HG02763 (cell line): ENCODE data around the gene PIANP.

ENCODE experiments used
- ATAC-seq: cut with Tn5 transposase; IDR thresholded peaks from one replicate; pipeline ENCODE4 v1.9.1; 2021; ENCODE audit warnings: mild to moderate bottlenecking, moderate library complexity; ENCODE audit not compliant: unreplicated experiment

PIANP gene

DNA sequence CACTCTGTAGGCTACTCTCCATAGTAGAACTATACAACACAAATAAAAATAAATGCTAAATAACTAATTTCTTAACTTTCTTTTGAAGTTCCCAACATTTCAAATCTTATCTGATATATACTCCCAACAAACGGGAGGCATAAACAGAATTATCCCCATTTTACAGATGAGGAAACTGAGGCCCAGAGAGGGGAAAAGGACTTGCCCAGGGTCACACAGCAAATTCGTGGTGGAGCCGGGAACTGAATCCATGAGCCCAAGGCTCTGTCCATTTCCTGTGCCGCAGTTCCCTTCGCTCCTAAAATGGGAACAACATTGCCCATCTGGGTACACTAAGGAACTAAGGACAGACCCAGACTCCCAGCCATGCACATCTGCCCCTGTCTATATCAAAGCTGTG is 23.7 kb downstream of the PIANP start:
- ATAC-seq, result no peak

DNA sequence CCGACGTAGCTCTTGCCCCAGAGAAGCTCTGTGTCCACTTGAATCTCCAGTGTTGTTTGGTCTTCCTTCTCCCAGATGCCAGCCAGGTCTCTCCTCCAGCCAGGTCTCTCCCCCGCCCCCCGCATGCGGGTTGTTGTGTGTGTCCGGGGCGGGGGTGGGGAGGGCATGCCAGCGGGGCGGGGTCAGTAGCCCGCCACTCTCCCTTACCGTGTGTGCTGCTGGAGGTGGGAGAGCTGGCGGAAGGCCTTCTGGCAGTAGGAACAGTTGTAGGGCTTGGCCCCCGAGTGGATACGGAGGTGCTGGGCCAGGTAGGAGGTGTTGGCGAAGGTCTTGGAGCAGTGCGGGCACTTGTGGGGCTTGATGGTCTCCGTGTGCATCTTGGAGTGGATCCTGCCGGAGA is 28.5 kb downstream of the PIANP start:
- ATAC-seq, result no peak

DNA sequence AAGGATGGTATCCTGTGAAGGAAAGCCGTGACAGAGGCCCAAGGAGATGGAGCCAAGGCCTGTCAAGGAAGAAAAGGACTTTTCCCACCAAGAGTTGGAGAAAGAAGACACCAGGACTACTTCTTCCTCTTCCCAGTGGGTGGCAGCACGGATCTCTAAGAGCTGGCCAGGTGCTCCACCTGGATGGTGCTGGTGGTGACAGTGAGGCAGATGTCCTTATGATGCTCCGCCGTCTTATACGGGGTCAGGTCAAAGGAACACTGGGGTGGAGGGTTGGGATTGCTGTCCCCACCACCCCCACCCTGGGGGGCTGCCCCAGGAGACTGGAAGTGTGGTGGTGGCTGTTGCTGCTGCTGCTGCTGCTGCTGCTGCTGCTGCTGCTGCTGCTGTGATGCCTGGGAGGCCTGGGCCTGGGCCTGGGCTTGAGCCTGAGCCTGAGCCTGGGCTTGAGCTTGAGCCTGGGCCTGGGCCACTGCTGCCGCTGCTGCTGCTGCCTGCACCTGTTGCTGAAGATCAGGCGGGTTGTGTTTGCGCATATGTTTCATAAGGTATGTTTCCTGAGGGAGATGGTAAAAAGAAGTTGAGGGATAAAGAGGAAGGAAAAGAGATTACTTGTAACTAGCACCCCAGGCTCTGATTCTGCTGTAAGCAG is 32.9 kb downstream of the PIANP start:
- no peak for ATAC-seq

DNA sequence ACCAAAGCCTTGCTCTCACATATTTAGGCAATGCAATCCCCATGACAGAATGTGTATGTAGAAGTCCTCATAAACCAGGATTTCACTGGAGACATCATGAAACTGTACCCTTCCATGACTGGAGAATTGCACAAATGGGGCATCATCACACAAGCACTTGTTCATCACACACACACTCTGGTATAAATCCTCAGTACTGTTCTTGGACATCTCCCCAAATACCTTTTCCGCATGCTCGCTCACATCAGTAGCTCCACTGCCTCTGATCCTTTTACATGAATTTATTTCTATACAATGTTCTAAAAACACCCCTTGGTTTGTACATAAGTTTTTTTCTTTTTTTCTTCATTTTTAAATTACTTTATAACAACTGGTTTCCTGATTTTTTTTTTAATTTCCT is 34.4 kb downstream of the PIANP start:
- no peak for ATAC-seq

DNA sequence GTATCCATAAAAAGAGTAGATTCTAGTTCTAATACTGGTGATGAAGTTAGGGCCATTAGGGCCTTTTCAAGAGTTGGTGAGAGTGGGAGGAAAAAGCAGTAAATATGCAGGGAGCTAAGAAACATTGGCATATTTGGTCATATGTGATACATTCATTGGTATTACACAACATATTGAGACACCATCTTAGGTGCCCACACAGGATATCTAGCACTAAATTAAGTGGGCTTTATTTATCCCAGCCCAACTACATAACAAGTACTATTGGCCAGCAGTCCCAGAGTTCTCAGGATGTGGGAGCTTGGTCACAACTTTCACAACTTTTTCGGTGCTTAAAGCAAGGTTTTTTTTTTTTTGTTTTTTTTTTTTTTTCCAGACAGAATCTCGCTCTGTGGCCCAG is 35.7 kb downstream of the PIANP start:
- ATAC-seq, result no peak

DNA sequence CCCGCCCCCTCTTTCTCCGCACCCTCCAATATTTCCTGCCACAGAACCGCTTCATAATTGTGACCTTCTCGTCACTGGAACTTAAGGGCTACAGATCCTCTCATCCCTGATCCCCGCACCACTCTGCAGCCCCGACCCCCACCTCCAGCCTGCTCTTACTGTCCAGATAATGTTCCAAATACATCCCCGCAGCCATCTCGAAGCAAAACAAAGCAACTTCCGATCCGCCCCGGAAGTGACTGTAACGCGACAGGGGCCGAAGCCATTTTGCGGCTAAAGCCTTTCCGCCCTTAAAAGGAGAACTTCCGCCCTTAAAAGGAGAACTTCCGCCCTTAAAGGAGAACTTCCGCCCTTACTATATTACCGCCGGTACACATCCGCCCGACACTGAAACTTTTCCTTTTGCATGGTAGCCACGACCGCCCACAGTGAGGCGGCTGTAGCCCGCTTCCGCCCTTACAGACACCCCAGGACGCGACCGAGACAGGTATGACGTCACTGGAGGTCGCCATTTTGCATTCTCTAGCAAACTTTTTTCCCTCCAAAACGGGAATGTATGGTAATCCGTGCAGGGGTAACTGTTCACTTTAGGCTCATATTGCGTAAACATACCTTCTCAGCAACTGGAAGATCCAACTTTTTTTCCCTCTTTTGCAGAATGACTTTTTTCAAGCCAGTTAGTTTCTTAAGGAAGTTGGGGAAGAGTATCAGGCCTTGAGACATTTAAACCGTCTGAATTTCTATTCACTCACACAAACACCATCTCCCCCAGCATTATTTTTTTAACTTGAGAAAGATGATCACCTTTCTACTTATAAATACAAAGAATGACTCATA is 37.5 kb downstream of the PIANP start, which contains the start of gene ING4:
ING4 (minus strand) TSS at position 214 of the 837 bp plus-strand sequence; CDS start at position 196, 18 bp downstream.
- ATAC-seq, result peak; percentile 97

DNA sequence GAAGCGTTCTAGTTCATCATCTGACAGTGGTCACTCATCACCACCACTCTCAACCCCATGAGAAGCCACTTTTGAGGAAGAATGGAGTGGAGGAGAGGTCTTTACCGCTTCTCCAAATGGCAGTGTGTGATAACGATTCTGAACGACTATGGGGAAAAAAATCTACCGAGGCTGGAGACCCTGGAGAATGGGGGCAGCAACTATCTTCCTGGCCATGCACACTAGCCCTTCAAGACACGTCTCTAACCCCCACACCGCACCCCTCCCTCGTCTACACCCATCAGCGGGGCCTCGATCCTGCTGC is 38.1 kb downstream of the PIANP start:
- peak; percentile 8 for ATAC-seq

DNA sequence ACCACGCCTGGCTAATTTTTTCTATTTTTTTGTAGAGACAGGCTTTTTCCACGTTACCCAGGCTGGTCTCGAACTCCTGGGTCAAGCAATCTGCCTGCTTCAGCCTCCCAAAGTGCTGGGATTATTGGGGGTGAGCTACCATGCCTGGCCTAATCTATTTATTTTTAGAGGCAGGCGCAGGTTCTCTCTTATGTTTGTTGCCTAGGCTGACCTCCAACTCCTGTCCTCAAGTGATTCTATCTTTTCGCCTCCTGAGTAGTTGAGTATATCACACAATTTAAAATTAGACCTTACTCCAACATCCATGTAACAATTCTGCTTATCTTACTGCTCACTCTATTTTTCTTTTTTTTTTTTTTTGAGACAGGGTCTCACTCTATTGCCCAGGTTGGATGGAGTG is 46.6 kb downstream of the PIANP start:
- ATAC-seq, result no peak

DNA sequence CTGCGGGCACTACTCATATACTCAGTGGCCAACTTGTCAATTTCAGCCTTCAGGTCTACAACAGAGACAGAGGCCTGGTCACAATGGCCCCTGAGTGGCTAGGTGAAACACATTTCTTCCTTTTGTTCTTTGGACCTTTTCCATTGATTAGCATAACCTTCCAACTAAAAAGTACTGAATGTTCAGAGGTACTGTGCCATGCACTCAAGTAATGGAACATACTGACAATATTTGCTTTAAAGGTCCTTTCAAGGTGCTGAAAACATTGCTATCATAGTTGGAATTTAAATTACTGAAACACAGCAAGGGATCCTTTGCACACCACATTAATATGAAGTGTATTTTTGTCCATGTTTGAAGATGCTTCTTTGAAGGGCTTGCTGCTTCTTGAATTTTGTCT is 47.3 kb downstream of the PIANP start:
- no peak for ATAC-seq

DNA sequence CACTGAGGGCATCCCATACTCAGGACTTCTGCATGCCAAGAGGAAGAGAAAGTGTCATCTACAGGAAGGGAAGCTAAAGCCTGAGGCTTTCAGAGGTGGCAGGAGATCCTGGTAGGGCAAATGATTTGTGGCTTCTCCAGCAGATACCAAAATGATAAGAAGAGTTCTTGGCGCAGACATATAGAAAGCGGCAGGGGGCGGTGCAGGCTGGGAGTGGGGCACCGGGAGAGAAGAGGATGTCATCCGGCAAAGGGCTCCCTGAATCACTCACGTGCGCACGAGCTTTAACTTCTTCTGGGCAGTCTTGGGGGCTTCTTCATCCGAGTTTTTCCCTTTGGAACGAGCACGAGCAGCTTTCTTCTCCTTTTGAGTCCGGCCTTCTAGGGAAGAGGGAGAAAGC is 48.2 kb downstream of the PIANP start:
- no peak for ATAC-seq

DNA sequence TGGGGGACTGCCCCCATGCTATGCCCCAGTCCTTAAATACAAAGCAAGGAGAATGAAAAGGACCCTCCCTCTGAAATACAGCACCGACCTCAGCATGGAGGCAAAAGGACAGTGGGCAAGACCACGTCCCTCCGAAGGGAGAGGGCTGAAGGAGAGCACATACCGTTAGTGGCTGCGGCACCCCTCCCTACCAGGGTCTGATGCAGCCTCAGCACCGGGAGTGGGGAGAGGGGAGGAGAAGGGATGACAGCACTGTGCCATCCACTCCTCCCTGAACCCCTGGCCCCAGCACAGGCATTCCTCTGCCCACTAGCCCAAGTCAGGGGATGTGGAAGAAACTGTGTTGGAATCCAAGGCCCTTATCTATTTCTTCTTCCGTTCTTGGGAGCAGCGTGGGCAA is 49.8 kb downstream of the PIANP start:
- no peak for ATAC-seq

DNA sequence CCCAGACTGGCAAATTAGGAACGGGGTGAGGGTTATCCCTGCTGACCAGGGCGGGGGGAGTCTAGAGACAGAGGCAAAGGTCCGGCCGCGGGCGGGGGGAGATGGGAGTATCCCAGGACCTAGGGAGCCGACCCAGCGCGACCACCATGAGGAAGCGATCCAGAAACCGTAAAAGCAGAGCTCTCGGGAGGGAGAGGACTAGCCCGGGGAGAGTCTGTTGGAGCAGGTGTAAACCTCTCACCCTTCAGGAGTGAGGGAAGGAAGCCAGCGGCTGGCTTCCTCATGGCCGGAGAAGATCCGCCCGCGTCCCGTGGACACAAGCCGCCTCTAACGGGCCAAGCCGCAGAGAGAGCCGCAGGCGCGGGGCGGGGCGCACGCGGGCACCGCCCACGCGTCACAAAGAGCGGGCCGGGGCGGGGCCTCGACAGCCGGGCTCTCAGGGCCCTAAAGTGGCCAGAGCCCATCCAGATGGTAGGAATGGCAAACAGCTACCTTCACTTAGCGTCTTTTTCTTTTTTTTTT is 53.5 kb downstream of the PIANP start, which contains the start of gene ACRBP:
ACRBP (minus strand) TSS at position 350 of the 522 bp plus-strand sequence; CDS start at position 284, 66 bp downstream.
- ATAC-seq, result no peak

DNA sequence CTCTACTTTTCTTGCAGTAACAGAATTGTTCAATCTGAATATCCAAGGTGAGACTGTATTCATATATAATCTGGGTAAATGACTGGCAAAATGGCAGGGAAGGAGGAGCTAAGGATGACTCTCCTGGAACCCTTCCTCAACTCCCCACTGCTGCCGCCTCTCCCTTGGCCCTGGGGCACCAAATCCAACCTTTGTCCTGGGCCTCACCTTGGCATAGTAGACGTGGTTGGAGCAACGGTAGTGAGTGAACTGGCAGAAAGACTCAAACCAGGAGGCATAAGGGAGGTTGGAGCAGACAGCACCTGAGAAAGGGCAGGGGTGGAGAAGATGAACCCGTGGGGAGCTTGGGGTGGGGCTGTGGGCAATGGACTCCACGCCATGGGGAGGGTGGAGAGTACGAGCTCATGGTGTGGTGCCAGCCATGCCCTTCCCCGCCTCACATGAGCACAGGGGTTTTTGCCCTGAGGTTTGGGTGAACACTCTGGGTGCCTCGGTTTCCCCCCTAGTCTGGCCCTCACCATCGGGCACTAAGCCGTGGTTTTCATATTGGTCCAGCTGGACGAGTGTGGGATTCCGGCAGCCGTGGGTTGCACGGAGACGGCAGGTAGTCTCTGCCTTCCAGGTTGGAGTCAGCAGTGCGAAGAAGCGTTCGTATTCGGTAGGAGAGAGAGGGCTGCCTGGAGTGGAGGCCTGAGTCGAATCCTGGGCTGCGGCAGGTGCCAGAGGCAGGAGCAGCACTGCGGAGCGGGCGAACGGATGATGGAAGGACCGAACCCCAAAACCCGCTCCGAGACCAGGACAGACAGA is 54.1 kb downstream of the PIANP start:
- no peak for ATAC-seq

DNA sequence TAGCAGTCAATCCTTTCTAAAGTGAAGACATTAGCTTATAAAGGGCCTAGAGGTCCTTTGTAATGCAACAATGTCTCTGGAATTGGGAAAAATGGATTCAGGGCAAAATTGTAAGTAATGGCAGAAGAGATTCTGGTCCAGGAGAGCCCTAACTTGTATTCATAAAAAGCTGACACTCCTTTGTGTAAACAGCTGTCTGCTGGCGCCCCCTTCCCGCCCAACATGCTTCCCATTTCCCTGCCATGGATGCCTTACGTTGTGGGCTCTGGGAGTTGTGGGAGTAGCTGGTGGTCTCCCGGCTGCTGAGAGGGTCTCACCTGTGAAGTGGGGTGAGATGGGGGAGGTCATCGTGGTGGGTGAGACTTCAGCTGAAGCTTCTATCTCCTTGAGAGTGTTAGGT is 55.7 kb downstream of the PIANP start:
- ATAC-seq, result no peak

DNA sequence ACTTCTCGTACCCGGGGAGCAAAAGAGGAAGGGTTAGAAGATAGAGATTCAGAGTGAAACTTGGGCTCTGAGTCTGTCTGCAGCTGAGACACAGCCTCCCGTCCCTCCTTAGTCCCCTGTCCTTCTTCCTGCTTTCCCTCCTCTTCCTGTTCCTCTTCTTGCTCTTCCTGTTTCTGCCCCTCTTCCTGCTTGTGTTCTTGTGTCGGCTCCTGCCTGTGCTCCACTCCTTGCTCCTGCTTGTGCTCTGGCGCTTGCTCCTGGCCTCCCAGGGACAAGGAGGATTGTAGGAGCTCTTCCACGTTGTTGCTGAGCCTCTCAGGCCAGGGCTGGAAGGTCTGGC is 56.4 kb downstream of the PIANP start:
- no peak for ATAC-seq
